H1 (cell line): ENCODE data around the gene P2RX7. TPM values are rescaled to one million over a fixed set of nuclear protein-coding genes. Genes with fewer than 3 reads are reported as not detected.

Experiments
- CTBP2 ChIP-seq: IDR thresholded peaks from 2 replicates; pipeline ENCODE4 v1.7.0; 2011; ENCODE audit warnings: borderline replicate concordance, mild to moderate bottlenecking, moderate library complexity, mixed read lengths, low read length; ENCODE audit not compliant: insufficient read depth, insufficient read length
- GABPA ChIP-seq: IDR thresholded peaks from 2 replicates; pipeline ENCODE4 v1.6.1; 2011; ENCODE audit warnings: mild to moderate bottlenecking, low read length, moderate library complexity, borderline replicate concordance; ENCODE audit not compliant: insufficient read depth
- polyA plus RNA-seq, 7 experiments: library from polyadenylated mRNA; depleted of rRNA in 3 of 7; stranded (reverse) in 5 of 7; unstranded in 2 of 7; fragments of >200 nt in 5 of 7; fragments of 200-250 nt in 2 of 7; gene quantifications; 1 replicate in 5 of 7; 2 replicates in 1 of 7; 4 replicates in 1 of 7; pipeline versions ENCODE4 v1.2.1 to v1.2.3, GENCODE V29; 2011 to 2013; ENCODE audit warnings: missing spikeins in 2 of 7, mixed read lengths in 2 of 7
- total RNA-seq: library from RNA; stranded (reverse); fragmentation: NEBNext Ultra II Directional; extraction: Animal tissue kit (Norgen Biotek cat#: 25700); gene quantifications from 2 replicates; pipeline ENCODE4 v1.2.1, GENCODE V29; 2021
- TF ChIP-seq, protein P1 (sequence below): fragments of 300-600 bp; sonication (generic); IDR thresholded peaks from 2 replicates; pipeline ENCODE4 v1.7.1; 2012; ENCODE audit warnings: low read length, moderate library complexity, mild to moderate bottlenecking, inconsistent platforms; ENCODE audit not compliant: insufficient replicate concordance

The P2RX7 gene
- total and polyA plus RNA-seq, 2 of the 8 experiments (the other 6 are each of a cell fraction or from before 2014, with no cell fraction given) = 0.38 to 0.56 TPM

DNA sequence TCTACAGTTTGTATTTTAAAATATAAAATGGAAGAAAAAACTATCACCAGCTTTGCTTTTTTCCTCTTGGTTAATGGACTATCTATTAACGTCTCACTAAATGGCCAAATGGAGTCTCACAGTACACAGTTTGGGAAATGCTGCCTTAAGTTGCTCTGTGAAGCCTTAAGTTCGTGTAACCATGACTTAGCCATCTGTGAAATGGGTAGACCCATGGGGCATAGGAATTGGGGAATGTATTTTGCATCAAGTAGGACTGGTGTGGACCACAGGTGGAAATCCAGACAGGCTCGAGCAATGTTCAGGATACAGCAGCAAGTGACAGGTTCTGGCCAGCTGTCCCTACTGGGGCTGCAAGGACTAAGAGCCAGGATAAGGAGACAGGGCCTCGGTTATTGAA, 4.8 kb downstream of the P2RX7 start (continued):
- TF ChIP-seq CTBP2 = no peak
- TF ChIP-seq, protein P1, sequence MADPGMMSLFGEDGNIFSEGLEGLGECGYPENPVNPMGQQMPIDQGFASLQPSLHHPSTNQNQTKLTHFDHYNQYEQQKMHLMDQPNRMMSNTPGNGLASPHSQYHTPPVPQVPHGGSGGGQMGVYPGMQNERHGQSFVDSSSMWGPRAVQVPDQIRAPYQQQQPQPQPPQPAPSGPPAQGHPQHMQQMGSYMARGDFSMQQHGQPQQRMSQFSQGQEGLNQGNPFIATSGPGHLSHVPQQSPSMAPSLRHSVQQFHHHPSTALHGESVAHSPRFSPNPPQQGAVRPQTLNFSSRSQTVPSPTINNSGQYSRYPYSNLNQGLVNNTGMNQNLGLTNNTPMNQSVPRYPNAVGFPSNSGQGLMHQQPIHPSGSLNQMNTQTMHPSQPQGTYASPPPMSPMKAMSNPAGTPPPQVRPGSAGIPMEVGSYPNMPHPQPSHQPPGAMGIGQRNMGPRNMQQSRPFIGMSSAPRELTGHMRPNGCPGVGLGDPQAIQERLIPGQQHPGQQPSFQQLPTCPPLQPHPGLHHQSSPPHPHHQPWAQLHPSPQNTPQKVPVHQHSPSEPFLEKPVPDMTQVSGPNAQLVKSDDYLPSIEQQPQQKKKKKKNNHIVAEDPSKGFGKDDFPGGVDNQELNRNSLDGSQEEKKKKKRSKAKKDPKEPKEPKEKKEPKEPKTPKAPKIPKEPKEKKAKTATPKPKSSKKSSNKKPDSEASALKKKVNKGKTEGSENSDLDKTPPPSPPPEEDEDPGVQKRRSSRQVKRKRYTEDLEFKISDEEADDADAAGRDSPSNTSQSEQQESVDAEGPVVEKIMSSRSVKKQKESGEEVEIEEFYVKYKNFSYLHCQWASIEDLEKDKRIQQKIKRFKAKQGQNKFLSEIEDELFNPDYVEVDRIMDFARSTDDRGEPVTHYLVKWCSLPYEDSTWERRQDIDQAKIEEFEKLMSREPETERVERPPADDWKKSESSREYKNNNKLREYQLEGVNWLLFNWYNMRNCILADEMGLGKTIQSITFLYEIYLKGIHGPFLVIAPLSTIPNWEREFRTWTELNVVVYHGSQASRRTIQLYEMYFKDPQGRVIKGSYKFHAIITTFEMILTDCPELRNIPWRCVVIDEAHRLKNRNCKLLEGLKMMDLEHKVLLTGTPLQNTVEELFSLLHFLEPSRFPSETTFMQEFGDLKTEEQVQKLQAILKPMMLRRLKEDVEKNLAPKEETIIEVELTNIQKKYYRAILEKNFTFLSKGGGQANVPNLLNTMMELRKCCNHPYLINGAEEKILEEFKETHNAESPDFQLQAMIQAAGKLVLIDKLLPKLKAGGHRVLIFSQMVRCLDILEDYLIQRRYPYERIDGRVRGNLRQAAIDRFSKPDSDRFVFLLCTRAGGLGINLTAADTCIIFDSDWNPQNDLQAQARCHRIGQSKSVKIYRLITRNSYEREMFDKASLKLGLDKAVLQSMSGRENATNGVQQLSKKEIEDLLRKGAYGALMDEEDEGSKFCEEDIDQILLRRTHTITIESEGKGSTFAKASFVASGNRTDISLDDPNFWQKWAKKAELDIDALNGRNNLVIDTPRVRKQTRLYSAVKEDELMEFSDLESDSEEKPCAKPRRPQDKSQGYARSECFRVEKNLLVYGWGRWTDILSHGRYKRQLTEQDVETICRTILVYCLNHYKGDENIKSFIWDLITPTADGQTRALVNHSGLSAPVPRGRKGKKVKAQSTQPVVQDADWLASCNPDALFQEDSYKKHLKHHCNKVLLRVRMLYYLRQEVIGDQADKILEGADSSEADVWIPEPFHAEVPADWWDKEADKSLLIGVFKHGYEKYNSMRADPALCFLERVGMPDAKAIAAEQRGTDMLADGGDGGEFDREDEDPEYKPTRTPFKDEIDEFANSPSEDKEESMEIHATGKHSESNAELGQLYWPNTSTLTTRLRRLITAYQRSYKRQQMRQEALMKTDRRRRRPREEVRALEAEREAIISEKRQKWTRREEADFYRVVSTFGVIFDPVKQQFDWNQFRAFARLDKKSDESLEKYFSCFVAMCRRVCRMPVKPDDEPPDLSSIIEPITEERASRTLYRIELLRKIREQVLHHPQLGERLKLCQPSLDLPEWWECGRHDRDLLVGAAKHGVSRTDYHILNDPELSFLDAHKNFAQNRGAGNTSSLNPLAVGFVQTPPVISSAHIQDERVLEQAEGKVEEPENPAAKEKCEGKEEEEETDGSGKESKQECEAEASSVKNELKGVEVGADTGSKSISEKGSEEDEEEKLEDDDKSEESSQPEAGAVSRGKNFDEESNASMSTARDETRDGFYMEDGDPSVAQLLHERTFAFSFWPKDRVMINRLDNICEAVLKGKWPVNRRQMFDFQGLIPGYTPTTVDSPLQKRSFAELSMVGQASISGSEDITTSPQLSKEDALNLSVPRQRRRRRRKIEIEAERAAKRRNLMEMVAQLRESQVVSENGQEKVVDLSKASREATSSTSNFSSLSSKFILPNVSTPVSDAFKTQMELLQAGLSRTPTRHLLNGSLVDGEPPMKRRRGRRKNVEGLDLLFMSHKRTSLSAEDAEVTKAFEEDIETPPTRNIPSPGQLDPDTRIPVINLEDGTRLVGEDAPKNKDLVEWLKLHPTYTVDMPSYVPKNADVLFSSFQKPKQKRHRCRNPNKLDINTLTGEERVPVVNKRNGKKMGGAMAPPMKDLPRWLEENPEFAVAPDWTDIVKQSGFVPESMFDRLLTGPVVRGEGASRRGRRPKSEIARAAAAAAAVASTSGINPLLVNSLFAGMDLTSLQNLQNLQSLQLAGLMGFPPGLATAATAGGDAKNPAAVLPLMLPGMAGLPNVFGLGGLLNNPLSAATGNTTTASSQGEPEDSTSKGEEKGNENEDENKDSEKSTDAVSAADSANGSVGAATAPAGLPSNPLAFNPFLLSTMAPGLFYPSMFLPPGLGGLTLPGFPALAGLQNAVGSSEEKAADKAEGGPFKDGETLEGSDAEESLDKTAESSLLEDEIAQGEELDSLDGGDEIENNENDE = no peak
- TF ChIP-seq GABPA = no peak
